NOMO-1 treated with dmso at 0.1 percent for 144 hours (cell line): ENCODE measurements around the gene SIK3.
"Not testable (repeated sequence)": the region's sequence is repeated elsewhere in the genome, so short reads cannot be mapped to it uniquely, and the experiment has no call there.

Experiments
- DNase-seq: peaks from one replicate; lab custom pipeline; 2025; ENCODE audit not compliant: unreplicated experiment; lab: John Stamatoyannopoulos, UW

Gene SIK3

DNA sequence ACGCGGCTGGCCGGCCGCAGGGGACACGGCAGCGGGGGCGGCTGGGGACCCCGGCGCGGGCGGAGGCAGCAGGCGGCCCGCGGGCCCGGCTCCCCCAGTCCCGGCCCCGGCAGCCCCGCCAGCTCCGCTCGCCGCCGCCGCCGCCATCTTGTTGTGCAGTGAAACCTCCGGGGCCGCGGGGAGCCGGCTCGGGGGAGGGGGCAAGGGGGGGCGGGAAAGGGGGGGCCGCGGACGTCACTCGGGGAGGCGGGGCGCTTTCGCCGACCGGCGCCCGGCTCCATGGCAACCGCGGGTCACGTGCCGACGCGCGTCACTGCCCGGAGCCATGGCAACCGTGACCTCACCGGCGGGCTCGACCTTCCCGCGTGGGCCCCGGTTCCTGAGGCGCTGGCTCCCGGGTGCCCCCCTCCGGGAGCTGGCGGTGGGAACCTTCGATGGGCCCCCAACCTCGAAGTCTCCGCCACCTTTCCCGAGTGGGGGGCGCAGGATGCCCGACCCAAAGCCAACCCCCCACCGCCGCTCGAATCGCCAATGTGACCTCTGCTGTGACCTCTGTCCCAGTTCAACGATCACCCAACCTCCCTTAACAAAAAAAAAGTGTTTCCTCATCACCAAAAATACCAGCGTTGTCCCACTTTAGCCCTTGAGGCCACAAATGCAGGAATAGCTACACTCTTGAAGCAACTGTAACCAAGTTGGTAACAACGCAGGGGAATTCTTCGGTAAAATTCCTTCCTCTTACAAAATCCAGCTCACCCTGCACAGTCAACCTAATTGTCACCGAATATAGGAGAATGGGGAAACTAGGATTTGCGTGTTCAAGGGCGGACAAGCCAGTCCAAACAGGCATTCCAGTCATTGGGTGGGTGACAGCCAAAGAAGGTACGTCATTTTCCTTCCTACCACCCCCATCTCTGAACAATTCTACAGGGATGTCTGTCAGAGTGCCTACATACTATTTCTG is at the start of gene SIK3:
Gene SIK3 (minus strand): TSS at position 160 of the 964 bp plus-strand sequence. CDS start 13 bp downstream, at position 147.
- DNase-seq, result peak; percentile 79

DNA sequence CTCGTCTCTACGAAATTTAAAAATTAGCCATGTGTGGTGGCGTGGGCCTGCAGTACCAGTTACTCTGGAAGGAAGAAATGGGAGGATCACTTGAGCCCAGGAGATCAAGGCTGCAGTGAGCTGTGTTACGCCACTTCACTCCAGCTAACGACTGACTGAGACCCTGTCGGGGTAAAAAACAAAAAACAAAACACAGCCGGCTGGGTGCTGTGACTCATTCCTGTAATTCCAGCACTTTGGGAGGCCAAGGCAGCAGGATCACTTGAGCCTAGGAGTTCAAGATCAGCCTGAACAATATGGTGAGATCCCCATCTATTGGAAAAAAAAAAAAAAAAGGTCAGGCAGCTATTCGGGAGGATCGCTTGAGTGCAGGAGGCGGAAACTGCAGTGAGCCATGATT is 48.3 kb upstream of the SIK3 start:
- no peak for DNase-seq

DNA sequence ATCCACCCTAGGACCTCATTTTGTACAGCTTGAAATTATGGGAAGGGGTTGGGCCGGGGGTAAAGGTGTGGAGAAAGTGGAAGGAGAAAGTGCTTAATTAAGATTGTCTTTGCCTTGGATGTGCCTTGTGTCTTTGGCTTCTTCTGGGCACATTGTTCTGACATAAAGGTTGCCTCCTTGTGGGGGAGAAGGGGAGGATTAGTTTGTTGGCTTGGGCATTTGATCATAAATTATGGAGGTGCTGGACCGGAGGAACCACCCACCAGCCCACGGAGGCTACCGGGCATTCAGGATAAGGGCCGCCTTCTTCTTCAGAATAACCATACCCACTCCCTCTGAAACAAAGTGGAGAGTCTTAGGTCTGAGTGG is 47.1 kb upstream of the SIK3 start:
- no peak for DNase-seq

GRCh38 chr11:117144477-117145392 is 46.5 kb upstream of the SIK3 start:
- peak; percentile 66 for DNase-seq

DNA sequence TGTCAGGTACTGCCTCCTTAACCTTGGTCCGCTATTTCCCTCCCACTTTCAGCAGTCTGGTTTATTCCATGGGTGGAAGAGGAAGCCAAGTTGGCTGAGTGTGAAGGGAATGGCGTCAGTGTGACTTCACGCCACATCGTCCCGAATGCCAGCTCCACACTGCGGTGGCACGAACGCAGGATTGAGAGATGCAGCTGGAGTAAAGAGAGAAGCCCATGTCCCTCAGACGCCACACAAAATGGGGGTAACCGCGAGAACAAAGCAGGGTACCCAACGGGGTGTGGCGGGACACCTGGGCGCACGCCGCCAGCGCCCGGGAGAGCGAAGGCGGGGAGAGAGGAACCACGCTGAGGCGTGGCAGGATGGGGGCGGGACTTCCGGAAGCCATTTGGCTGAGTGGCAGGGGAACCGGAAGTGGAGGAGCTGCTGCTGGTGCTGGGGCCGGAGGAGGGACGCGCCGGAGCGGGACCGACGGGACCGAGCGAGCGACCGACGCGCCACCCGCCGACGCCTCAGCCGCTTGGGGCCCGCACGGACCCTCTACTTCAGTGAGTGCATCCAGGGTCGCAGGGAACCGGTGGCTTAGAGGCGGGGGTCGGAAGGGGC is 45.7 kb upstream of the SIK3 start, which contains the start of gene PAFAH1B2:
Gene PAFAH1B2 (plus strand): TSS at position 417 of the 606 bp plus-strand sequence. CDS start 8,161 bp downstream, outside the sequence.
- peak; percentile 92 for DNase-seq

- no peak for DNase-seq
Observed at GRCh38 chr11:117143390-117143789, 45.2 kb upstream of the SIK3 start.

- not testable (repeated sequence) for DNase-seq
Observed at GRCh38 chr11:117137223-117138086, 39.2 kb upstream of the SIK3 start.

- DNase-seq, result not testable (repeated sequence)
Observed at GRCh38 chr11:117134979-117135378, 36.8 kb upstream of the SIK3 start.

- DNase-seq, result no peak
Observed at GRCh38 chr11:117134431-117134830, 36.2 kb upstream of the SIK3 start.

- no peak for DNase-seq
Observed at GRCh38 chr11:117130879-117131278, 32.7 kb upstream of the SIK3 start.

- DNase-seq, result not testable (repeated sequence)
Observed at GRCh38 chr11:117130396-117130795, 32.2 kb upstream of the SIK3 start.

- no peak for DNase-seq
Observed at GRCh38 chr11:117128289-117128688, 30.1 kb upstream of the SIK3 start.

- DNase-seq, result no peak
Observed at GRCh38 chr11:117127171-117127901, 29.1 kb upstream of the SIK3 start.

DNA sequence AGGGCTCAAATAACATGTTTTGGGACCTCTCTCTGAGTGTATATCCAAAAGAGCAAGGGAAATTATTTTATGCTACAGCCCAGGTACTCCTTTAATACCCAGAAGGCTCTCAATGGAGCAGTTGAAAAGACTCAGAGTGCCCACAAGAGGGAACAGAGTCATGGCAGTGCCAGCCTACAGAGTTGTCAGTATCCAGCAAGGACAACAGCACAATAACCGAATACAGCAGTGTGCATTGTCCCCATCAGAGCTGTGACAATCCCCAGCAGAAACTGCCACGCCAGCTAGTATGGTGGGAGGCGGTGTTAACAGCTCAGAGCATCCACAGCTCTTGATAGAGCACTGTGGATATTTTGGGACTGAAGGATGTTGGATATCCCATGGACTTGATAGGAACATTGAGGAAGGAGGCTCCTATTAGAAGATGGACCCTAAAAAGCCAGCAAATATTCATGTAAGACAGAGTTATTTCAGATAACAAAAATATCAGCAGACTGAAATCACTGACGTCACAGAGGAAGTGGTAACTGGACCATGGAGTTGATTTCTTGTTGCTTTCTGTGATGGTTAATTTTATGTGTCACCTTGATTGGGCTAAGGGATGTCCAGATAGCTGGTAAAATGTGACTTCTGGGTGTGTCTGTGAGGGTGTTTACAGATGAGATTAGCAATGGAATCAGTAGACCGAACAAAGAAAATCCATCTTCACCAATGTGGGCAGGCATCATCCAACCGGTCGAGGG is 28.2 kb upstream of the SIK3 start:
- no peak for DNase-seq

- DNase-seq, result no peak
Observed at GRCh38 chr11:117122556-117122955, 24.3 kb upstream of the SIK3 start.

DNA sequence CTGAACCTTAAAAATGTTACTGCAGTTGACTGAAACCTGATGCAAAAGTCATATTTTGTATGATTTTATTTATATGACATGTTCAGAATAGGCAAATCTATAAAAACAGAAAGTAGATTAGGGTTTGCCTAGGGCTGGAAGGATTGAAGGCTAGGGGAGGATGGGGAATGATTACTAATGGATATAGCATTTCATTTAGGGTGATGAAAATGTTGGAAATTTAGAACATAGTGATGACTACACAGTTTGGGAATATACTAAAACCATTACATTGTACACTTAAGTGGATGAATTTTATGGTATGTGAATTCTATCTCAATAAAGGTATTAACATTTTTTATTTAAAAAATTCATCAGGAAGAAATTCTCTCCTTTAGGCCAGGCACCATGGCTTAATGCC is 22.9 kb upstream of the SIK3 start:
- DNase-seq, result no peak

GRCh38 chr11:117117681-117118080 is 19.5 kb upstream of the SIK3 start:
- no peak for DNase-seq

DNA sequence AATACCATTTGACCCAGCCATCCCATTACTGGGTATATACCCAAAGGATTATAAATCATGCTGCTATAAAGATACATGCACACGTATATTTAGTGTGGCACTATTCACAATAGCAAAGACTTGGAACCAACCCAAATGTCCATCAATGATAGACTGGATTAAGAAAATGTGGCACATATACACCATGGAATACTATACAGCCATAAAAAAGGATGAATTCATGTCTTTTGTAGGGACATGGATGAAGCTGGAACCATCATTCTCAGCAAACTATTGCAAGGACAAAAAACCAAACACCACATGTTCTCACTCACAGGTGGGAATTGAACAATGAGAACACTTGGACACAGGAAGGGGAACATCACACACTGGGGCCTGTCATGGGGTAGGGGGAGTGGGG is 14.7 kb upstream of the SIK3 start:
- not testable (repeated sequence) for DNase-seq

- DNase-seq, result not testable (repeated sequence)
Observed at GRCh38 chr11:117112497-117112896, 14.3 kb upstream of the SIK3 start.
